Thyroid gland (tissue), 4 donors: ENCODE results near the gene RAD51C.
"Not testable (repeated sequence)": the region's sequence is repeated elsewhere in the genome, so short reads cannot be mapped to it uniquely, and the experiment has no call there.

Experiments
- CTCF ChIP-seq, 6 experiments: fragments of 200-600 bp in 3 of 6; fragments of 450-650 bp in 3 of 6; sonication (generic) in 3 of 6; IDR thresholded peaks; one replicate each; pipeline ENCODE4 v1.5.1; 2016 to 2019; ENCODE audit warnings: antibody characterized with exemption in 6 of 6, mild to moderate bottlenecking in 2 of 6, inconsistent platforms in 1 of 6, moderate library complexity in 1 of 6
- POLR2A ChIP-seq, 2 donors: fragments of 450-650 bp; IDR thresholded peaks; one replicate each; pipeline ENCODE4 v1.6.1; 2017; ENCODE audit warnings: antibody characterized with exemption in 2 of 2, mild to moderate bottlenecking in 2 of 2, moderate library complexity in 1 of 2

- TF ChIP-seq CTCF, POLR2A (IDR thresholded peaks at IDR 0.05): not testable (repeated sequence)
Observed at GRCh38 chr17:58749627-58750026, 57.2 kb downstream of the RAD51C start.
